MM.1S (cell line): ENCODE measurements around the gene GFRA1.
"Not testable (repeated sequence)": the region's sequence is repeated elsewhere in the genome, so short reads cannot be mapped to it uniquely, and the experiment has no call there.

ENCODE experiments used
- DNase-seq: peaks from one replicate; pipeline ENCODE4 v3.0.0-alpha.2; 2015
- H2AFZ ChIP-seq: fragments of 300-600 bp; sonication (generic); 2 replicates; pipeline ENCODE4 v1.6.0; 2016; ENCODE audit warnings: antibody characterized with exemption, low read length
- H3F3A ChIP-seq: fragments of 300-600 bp; sonication (generic); 2 replicates; pipeline ENCODE4 v1.6.1; 2016; ENCODE audit warnings: mild to moderate bottlenecking, antibody characterized with exemption, low read length, moderate library complexity, mixed read lengths; ENCODE audit not compliant: insufficient read depth
- H3K27ac ChIP-seq: fragments of 300-600 bp; sonication (generic); 2 replicates; pipeline ENCODE4 v1.5.1; 2016; ENCODE audit warnings: mild to moderate bottlenecking, low read length
- H3K27me3 ChIP-seq: fragments of 300-600 bp; sonication (generic); replicated peaks from 2 replicates; pipeline ENCODE4 v1.6.0; 2016; ENCODE audit warnings: low read length; ENCODE audit not compliant: insufficient read depth
- H3K36me3 ChIP-seq: fragments of 300-600 bp; sonication (generic); replicated peaks from 2 replicates; pipeline ENCODE4 v1.6.1; 2016; ENCODE audit warnings: mild to moderate bottlenecking, low read length, mixed read lengths; ENCODE audit not compliant: insufficient read depth
- H3K4me1 ChIP-seq: fragments of 300-600 bp; sonication (generic); 2 replicates; pipeline ENCODE4 v1.6.1; 2016; ENCODE audit warnings: low read length, mixed read lengths
- H3K4me2 ChIP-seq: fragments of 300-600 bp; sonication (generic); 2 replicates; pipeline ENCODE4 v1.6.0; 2016; ENCODE audit warnings: low read depth, low read length
- H3K4me3 ChIP-seq: fragments of 300-600 bp; sonication (generic); 2 replicates; pipeline ENCODE4 v1.5.1; 2016; ENCODE audit warnings: low read length, mixed read lengths
- H3K79me2 ChIP-seq: fragments of 300-600 bp; sonication (generic); 2 replicates; pipeline ENCODE4 v1.6.1; 2016; ENCODE audit warnings: mixed run types, low read length, mixed read lengths
- H3K9ac ChIP-seq: fragments of 300-600 bp; sonication (generic); 2 replicates; pipeline ENCODE4 v1.6.1; 2016; ENCODE audit warnings: low read length, mixed read lengths
- H3K9me2 ChIP-seq: fragments of 300-600 bp; sonication (generic); replicated peaks from 2 replicates; pipeline ENCODE4 v1.6.1; 2016; ENCODE audit warnings: mild to moderate bottlenecking, low read length, mixed read lengths; ENCODE audit not compliant: insufficient read depth
- H3K9me3 ChIP-seq: fragments of 300-600 bp; sonication (generic); replicated peaks from 2 replicates; pipeline ENCODE4 v1.6.1; 2016; ENCODE audit warnings: mild to moderate bottlenecking, low read length, mixed read lengths; ENCODE audit not compliant: insufficient read depth
- H4K20me1 ChIP-seq: fragments of 300-600 bp; sonication (generic); 2 replicates; pipeline ENCODE4 v1.6.1; 2016; ENCODE audit warnings: mild to moderate bottlenecking, low read length, moderate library complexity, mixed read lengths; ENCODE audit not compliant: insufficient read depth
- EZH2 ChIP-seq: fragments of 300-600 bp; sonication (generic); optimal IDR thresholded peaks from 2 replicates; pipeline ENCODE3; 2017; ENCODE audit warnings: low read depth, mild to moderate bottlenecking, antibody characterized with exemption, low read length, mixed read lengths
- EZH2phosphoT487 ChIP-seq: fragments of 300-600 bp; sonication (generic); IDR thresholded peaks from 2 replicates; pipeline ENCODE4 v1.6.1; 2018; ENCODE audit warnings: antibody characterized with exemption, low read length
- TF ChIP-seq, protein P1 (sequence below): fragments of 300-600 bp; sonication (generic); IDR thresholded peaks from 2 replicates; pipeline ENCODE4 v1.5.1; 2016; ENCODE audit warnings: antibody characterized with exemption, low read length, mixed read lengths

The GFRA1 gene

DNA sequence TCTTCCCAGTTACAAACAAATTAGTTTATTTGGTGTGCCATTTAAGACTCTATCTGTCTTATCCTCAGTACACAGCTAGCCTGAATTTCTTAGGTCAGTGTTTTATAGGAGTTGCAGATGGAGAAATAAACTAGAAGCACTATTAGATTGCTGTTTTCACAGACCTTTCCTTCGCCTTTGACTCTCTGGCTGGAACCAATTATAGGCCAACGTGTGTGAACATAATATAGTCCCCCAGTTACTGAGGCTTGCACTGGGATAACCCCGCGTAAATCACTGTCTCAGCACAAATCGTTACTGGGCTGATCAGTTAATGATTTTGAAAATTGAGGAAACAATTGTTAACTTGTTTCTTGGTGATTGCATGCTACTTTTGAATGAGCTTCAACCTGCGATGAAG, 233.4 kb downstream of the GFRA1 start:
- Histone ChIP-seq H3K79me2 (no peaks in the 10 kb centered on the region), H3F3A (no peaks in the 10 kb centered on the region), H3K27ac (no peak overlapping the region), H3K9me2 (no peaks in the 10 kb centered on the region), H3K4me1 (no peaks in the 10 kb centered on the region), H3K9me3 (no peaks in the 10 kb centered on the region), H3K4me2 (no peak overlapping the region), H3K27me3 (no peaks in the 10 kb centered on the region), H2AFZ (no peak overlapping the region), H3K9ac (no peak overlapping the region), H4K20me1 (no peaks in the 10 kb centered on the region), H3K36me3 (no peaks in the 10 kb centered on the region), H3K4me3 (no peak overlapping the region)
- TF ChIP-seq, protein P1, sequence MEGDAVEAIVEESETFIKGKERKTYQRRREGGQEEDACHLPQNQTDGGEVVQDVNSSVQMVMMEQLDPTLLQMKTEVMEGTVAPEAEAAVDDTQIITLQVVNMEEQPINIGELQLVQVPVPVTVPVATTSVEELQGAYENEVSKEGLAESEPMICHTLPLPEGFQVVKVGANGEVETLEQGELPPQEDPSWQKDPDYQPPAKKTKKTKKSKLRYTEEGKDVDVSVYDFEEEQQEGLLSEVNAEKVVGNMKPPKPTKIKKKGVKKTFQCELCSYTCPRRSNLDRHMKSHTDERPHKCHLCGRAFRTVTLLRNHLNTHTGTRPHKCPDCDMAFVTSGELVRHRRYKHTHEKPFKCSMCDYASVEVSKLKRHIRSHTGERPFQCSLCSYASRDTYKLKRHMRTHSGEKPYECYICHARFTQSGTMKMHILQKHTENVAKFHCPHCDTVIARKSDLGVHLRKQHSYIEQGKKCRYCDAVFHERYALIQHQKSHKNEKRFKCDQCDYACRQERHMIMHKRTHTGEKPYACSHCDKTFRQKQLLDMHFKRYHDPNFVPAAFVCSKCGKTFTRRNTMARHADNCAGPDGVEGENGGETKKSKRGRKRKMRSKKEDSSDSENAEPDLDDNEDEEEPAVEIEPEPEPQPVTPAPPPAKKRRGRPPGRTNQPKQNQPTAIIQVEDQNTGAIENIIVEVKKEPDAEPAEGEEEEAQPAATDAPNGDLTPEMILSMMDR: no peak
- TF ChIP-seq EZH2 (no peak), EZH2phosphoT487 (no peak)
- no peak for DNase-seq

DNA sequence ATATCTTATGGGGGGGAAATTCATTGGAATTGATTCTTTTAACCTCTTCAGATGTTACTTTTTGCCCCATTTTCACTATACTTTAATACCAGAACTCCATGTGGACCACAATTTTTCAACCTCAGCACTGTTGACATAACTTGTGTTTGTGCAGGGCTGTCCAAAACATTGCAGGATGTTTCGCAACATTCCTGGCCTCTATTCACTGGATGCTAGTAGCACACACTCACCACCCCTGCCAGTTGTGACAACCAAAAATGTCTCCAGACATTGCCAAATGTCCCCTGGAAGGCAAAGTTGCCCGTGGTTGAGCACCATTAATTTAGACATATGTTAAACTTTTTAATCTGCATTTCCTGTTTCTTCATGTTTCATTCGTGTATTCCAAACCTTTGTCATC, 234.7 kb downstream of the GFRA1 start:
- Histone ChIP-seq H3K9ac (no peak overlapping the region), H3K27me3 (no peaks in the 10 kb centered on the region), H4K20me1 (no peaks in the 10 kb centered on the region), H3K4me3 (no peak overlapping the region), H3K79me2 (no peaks in the 10 kb centered on the region), H3K4me2 (no peak overlapping the region), H3K9me2 (no peaks in the 10 kb centered on the region), H3K27ac (no peak overlapping the region), H3F3A (no peaks in the 10 kb centered on the region), H3K36me3 (no peaks in the 10 kb centered on the region), H3K9me3 (no peaks in the 10 kb centered on the region), H2AFZ (no peak overlapping the region), H3K4me1 (no peaks in the 10 kb centered on the region)
- TF ChIP-seq EZH2: no peak
- no peak for DNase-seq

DNA sequence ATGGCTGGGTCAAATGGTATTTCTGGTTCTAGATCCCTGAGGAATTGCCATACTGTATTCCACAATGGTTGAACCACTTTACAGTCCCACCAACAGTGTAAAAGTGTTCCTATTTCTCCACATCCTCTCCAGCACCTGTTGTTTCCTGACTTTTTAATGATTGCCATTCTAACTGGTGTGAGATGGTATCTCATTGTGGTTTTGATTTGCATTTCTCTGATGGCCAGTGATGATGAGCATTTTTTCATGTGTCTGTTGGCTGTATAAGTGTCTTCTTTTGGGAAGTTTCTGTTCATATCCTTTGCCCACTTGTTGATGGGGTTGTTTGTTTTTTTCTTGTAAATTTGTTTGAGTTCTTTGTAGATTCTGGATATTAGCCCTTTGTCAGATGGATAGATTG, 237.6 kb downstream of the GFRA1 start:
- H3K27me3 ChIP-seq, H3K9ac ChIP-seq, H3K9me3 ChIP-seq, H3K36me3 ChIP-seq, H3K4me3 ChIP-seq, H3F3A ChIP-seq, DNase-seq, H4K20me1 ChIP-seq, H3K4me2 ChIP-seq, H3K27ac ChIP-seq, H2AFZ ChIP-seq, H3K9me2 ChIP-seq, H3K4me1 ChIP-seq, H3K79me2 ChIP-seq: not testable (repeated sequence)

DNA sequence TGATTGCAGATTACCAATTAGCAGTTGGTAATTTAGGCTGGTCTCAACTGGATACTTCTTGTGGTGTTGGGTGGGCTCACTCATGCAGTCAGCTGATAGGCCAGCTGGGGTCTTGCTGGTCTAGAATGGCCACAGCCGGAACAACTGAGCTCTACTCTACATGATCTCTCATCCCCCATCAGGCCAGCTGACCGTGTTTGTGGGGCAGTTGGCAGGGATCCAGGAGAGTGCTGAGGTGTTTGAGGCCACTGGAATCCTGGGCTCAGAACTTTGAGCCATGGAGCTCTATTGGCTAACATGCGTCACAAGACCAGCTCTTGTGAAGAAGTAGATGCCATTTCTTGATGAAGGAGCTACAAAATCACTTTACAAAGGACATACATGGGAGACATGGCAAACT, 242.4 kb downstream of the GFRA1 start:
- Histone ChIP-seq H4K20me1 (no peaks in the 10 kb centered on the region), H3K4me2 (no peak overlapping the region), H3K27ac (no peak overlapping the region), H3K9ac (no peak overlapping the region), H3K9me3 (no peaks in the 10 kb centered on the region), H3K27me3 (no peaks in the 10 kb centered on the region), H3F3A (no peaks in the 10 kb centered on the region), H3K4me1 (no peaks in the 10 kb centered on the region), H3K79me2 (no peaks in the 10 kb centered on the region), H2AFZ (no peak overlapping the region), H3K36me3 (no peaks in the 10 kb centered on the region), H3K9me2 (no peaks in the 10 kb centered on the region), H3K4me3 (no peak overlapping the region)
- no peak for DNase-seq
- TF ChIP-seq EZH2 (no peak), EZH2phosphoT487 (no peak)
- TF ChIP-seq, protein P1: no peak
